Right atrium auricular region (tissue), 2 donors: Measurements from ENCODE around the gene TSHZ3. TPM values are rescaled to one million over a fixed set of nuclear protein-coding genes. Genes with fewer than 3 reads are reported as not detected.

Source experiments
- DNase-seq: peaks from one replicate; pipeline ENCODE4 v3.0.0-alpha.2; 2019; ENCODE audit warnings: low spot score
- H3K27ac ChIP-seq, 2 donors: fragments of 200-600 bp; sonication (generic); 1 replicate in 1 of 2; 2 replicates in 1 of 2; pipeline ENCODE4 v1.5.1; 2016 to 2019
- H3K27me3 ChIP-seq, 2 donors: fragments of 200-600 bp; sonication (generic); one replicate each; pipeline versions ENCODE4 v1.5.1 to v1.6.0; 2017 to 2019
- H3K36me3 ChIP-seq: fragments of 200-600 bp; sonication (generic); one replicate; pipeline ENCODE4 v1.5.1; 2016
- H3K4me1 ChIP-seq, 2 donors: fragments of 200-600 bp; sonication (generic); one replicate each; pipeline versions ENCODE4 v1.5.1 to v1.6.0; 2017 to 2019
- H3K4me3 ChIP-seq, 2 donors: fragments of 200-600 bp; sonication (generic); 1 replicate in 1 of 2; 2 replicates in 1 of 2; pipeline ENCODE4 v1.5.1; 2017 to 2019; ENCODE audit warnings: mild to moderate bottlenecking in 1 of 2, moderate library complexity in 1 of 2
- H3K9me3 ChIP-seq, 2 donors: fragments of 200-600 bp; sonication (generic); one replicate each; pipeline ENCODE4 v1.5.1; 2019
- total RNA-seq, 2 donors: library from RNA; depleted of rRNA; stranded (reverse); fragments of >200 nt; gene quantifications; one replicate each; pipeline ENCODE4 v1.1.0, GENCODE V29; 2016
- TF ChIP-seq, protein P1 (sequence below), 2 donors: fragments of 200-600 bp; sonication (generic); IDR thresholded peaks; one replicate each; pipeline ENCODE4 v1.5.1; 2019; ENCODE audit warnings: antibody characterized with exemption in 2 of 2

TSHZ3 gene
- total RNA-seq, 2 donors from 2014 or later, result 3.9 to 5.6 TPM

- Histone ChIP-seq H3K4me3 (no peak overlapping the region), H3K4me1 (peaks cover 0 to 17% of the 10 kb centered on the region in 2 donors), H3K36me3 (no peaks in the 10 kb centered on the region), H3K27me3 (no peaks in the 10 kb centered on the region), H3K27ac (no peak overlapping the region), H3K9me3 (no peaks in the 10 kb centered on the region)
- TF ChIP-seq, protein P1, sequence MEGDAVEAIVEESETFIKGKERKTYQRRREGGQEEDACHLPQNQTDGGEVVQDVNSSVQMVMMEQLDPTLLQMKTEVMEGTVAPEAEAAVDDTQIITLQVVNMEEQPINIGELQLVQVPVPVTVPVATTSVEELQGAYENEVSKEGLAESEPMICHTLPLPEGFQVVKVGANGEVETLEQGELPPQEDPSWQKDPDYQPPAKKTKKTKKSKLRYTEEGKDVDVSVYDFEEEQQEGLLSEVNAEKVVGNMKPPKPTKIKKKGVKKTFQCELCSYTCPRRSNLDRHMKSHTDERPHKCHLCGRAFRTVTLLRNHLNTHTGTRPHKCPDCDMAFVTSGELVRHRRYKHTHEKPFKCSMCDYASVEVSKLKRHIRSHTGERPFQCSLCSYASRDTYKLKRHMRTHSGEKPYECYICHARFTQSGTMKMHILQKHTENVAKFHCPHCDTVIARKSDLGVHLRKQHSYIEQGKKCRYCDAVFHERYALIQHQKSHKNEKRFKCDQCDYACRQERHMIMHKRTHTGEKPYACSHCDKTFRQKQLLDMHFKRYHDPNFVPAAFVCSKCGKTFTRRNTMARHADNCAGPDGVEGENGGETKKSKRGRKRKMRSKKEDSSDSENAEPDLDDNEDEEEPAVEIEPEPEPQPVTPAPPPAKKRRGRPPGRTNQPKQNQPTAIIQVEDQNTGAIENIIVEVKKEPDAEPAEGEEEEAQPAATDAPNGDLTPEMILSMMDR (IDR thresholded peaks at IDR 0.05), result no peak
- DNase-seq, result no peak
Measured at GRCh38 chr19:31262725-31263191, 86.5 kb downstream of the TSHZ3 start.

DNA sequence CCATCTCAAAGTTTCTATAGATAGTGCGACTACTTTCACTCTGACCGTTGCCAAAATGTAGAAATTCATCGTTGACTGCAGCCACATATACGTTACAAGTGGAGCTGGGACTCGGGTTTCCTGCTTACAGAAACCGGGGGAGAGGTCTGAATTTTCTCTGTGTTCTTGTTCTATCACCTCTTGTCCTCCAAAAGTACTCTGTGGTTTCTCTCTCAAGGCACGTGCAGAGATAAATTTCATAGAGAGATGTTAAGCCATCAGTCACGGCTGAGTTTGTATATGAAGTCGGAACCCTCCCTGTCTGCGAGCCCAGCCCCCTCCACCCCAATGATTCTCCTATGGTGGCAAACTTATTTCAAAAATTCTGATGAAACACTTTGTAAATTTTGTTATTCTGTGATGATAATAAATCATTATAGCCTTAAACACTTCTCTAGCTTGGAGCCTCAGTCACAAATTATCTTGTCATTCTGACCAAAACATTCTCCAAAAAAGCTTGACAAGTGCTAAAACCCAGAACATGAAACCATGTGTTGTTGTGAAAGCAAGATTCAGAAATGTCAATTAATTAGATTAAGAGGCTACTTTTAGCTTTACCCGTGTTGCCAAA, 87.5 kb downstream of the TSHZ3 start:
- TF ChIP-seq, protein P1 (IDR thresholded peaks at IDR 0.05), result no peak
- Histone ChIP-seq H3K4me3 (no peak overlapping the region), H3K27me3 (no peaks in the 10 kb centered on the region), H3K4me1 (peaks cover 0 to 17% of the 10 kb centered on the region in 2 donors), H3K36me3 (no peaks in the 10 kb centered on the region), H3K9me3 (no peaks in the 10 kb centered on the region), H3K27ac (no peak overlapping the region)
- DNase-seq, result no peak

DNA sequence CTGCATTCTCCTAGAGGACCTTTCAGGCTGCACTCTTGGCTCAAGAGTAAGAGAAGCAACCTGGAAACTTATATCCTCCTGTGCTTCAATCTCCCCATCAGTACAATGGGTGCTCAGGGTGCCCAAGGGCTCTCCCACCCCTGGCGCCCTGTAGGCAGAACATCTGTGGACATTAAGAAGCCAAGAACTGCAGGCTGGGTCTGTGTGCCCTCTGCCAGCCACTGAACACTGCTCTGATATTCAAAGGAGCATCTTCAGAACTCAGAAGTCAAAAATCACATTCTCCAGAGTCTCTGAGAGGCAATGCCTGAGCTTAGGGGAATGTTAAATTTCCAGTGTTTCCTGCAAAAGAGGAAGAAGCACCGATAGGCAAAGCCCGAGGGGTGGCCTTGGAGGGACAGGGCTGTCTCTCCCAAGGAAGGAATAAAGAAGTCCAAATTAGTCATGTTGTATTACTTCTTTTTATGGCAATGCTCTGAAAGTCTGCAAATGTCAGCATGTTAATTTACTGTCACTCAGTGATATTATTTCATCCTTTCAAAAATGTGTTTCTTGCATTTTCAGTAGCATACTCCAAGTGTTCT, 88.1 kb downstream of the TSHZ3 start:
- TF ChIP-seq, protein P1 (IDR thresholded peaks at IDR 0.05), result no peak

DNA sequence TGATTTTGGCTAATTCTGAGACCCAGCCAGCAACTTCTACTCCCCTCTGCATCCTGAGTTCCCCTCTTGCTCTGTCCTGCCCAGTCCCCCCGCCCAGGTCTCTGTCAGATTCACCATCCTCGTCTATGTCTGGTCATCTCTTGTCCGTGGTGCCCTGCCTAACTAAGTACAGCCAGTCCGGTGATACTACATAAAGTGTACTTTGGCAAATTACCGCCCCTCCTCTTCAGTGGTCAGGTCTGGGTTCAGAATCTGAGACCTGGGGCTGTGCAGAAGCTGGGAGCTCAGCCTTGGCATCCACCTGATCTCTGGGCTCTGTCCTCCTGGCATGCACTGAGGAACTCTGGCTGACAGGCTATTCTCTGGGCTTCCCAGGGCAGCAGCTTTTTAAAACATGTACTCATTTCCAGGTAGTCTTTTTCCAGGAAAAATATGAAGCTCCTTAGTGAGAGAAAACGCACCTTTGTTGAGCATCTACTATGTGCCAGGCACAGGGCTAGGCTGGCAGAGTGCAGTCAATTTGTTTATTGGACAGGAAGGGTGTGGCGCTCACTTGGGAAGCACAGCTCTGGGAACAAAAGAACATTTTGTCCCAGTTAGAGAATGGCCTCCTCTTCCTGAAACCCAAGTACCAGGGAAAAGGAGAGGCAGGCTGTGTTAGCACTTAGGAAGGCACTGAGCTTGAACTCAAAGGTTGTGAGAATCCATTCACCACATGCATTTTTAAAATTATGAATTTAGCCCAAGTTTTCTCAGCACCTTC, 88.9 kb downstream of the TSHZ3 start:
- Histone ChIP-seq H3K4me3 (no peak overlapping the region), H3K36me3 (no peaks in the 10 kb centered on the region), H3K4me1 (peaks cover 0 to 17% of the 10 kb centered on the region in 2 donors), H3K27ac (no peak overlapping the region), H3K9me3 (no peaks in the 10 kb centered on the region), H3K27me3 (no peaks in the 10 kb centered on the region)
- TF ChIP-seq, protein P1 (IDR thresholded peaks at IDR 0.05), result no peak
- no peak for DNase-seq

More for the DNA sequence above, 88.1 kb downstream of the TSHZ3 start:
- DNase-seq, result no peak
- H3K27me3 ChIP-seq, result no peaks in the 10 kb centered on the region
- H3K9me3 ChIP-seq, result no peaks in the 10 kb centered on the region
- H3K4me3 ChIP-seq, result no peak overlapping the region
- no peaks in the 10 kb centered on the region for H3K36me3 ChIP-seq
- H3K27ac ChIP-seq, result no peak overlapping the region
- H3K4me1 ChIP-seq, result peaks cover 0 to 17% of the 10 kb centered on the region in 2 donors

- TF ChIP-seq, protein P1 (IDR thresholded peaks at IDR 0.05), result no peak
- Histone ChIP-seq H3K27ac (no peak overlapping the region), H3K4me1 (peaks cover 0 to 17% of the 10 kb centered on the region in 2 donors), H3K36me3 (no peaks in the 10 kb centered on the region), H3K4me3 (no peak overlapping the region), H3K9me3 (no peaks in the 10 kb centered on the region), H3K27me3 (no peaks in the 10 kb centered on the region)
- DNase-seq, result peak; percentile 55
Measured at GRCh38 chr19:31258211-31259052, 90.8 kb downstream of the TSHZ3 start.
